Femur (tissue), 1 donor: ENCODE results near the gene ERCC1.
A peak's percentile ranks its signal among the peaks of the same experiment; 100 is the strongest.
"Not testable (repeated sequence)": the region's sequence is repeated elsewhere in the genome, so short reads cannot be mapped to it uniquely, and the experiment has no call there.

Experiments
- DNase-seq: peaks from one replicate; pipeline ENCODE4 v3.0.0-alpha.2; 2017

ERCC1 gene

DNA sequence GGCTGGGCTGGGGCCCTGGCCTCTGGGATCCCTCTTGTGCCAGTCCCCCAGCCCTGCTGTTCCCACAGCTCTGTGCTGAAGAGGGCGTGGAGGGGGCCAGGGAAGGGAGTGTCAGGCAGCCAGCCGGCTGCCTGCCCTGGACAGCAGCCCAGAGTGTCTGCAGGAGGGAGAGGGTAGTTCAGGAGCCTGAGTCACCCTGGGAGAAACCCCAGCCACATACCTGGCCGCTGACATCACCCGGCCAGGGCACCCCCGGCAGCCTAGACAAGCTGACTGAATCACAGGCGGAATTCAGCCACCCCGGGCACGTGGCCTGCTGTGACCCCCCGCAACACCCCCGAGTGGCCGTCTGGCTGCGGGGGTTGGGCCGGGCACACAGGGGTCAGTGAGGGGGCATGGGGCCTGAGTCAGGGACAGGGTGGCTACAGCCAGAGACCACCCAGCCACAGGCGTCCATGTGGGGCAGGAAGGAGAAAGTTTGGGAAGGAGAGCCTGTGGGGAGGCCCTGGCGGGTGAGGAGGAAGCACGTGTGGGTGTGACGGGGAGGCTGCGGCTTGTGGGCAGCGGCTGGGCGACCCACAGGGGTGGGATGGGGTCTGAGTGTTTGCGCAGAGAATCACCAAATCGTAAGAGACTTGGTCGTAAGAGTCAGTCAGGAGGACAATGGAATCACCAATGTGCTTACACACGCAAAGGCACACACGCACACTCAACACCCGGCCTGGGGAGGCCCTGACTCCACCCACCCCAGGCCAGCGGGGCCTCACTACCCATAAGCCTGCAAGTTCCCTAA, 32.2 kb upstream of the ERCC1 start:
- peak; percentile 95 for DNase-seq

DNA sequence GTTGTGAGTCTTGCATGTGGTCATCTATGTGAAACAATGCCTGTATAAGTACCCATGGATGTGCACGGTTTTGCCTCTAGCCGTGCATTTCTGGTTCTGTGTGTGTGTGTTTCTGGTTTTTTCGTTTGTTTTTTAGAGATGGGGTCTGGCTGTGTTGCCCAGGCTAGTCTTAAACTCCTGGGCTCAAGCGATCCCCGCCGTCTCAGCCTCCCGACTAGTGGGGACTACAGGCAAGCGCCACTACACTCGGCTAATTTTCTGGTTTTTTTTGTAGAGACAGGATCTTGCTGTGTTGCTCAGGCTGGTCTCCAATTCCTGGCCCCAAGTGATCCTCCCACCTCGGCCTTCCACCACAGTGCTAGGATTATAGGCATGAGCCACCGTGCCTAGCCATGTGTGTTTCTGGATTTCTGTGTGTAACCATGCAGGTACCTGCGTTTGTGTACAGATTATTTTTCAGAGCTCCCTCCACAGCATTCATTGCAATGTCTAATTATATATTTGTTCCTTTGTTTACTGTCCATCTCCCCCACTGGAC, 28.2 kb upstream of the ERCC1 start:
- no peak for DNase-seq

DNA sequence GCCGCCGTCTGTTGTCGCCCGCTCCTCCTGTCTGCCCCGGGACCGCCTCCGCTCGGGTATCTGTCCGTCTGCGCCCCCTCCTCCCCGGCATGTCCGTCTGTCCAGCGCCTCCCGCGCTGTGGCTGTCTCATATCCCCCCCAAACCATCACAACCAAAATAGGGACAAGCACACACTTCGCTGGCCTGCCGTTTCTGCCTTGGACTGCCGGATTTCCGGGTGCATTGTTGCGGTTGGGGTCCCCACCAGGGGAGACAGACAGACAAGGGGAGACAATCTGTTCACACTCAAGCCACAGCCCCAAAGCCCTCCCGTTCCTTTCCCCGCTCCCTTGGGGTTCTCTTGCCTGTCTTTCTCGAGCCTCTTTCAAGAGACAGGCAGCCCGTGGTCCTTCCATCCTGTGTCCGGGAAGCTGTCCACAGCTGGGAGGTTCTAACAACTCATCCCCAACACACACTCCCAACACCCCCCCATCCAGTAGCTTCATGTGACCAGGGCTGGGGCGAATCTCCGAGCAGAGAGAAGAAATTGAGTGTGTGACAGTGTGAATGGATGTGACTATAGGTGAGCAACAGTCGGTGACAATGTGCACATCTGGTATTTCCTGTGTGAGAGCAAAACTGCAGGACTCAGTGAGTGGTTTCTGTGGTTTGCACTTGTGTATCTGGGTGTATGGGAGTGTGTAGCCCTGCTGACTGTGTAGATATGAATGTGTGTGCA, 27.6 kb upstream of the ERCC1 start:
- DNase-seq = peak; percentile 82

DNA sequence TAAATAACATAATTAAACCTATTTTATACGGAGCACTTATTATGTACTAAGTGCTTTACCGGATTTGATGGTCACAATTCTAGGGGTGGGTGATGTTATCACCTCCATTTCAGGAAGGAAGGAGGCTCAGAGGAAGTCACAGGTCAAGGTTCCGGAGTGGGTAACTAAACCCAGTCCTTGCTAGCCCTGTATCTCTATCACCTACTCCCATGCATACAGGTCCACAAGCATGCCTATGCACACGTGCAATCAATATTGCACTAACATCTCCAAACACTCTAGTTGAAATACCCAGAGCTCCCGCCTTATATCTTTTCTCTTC, 26.3 kb upstream of the ERCC1 start:
- DNase-seq = no peak

DNA sequence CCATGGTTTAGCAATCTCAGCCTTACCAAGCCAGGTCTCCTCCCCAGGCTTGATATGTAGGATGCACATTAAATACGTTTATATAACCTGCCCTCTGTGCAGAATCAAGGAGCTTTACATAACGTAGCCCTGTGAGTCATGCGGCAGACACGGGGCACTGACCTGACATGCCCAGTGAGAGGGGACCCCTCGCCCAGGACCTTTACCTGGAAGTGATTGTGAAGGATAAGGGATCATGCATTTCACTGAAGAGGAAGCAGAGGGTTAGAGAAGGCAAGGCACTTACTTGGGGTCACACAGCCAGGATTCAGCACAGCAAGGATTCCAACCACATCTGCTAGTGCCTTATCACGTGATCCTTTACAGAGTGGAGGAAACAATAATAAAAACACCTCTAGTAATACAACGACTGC, 25.2 kb upstream of the ERCC1 start:
- DNase-seq = no peak

DNA sequence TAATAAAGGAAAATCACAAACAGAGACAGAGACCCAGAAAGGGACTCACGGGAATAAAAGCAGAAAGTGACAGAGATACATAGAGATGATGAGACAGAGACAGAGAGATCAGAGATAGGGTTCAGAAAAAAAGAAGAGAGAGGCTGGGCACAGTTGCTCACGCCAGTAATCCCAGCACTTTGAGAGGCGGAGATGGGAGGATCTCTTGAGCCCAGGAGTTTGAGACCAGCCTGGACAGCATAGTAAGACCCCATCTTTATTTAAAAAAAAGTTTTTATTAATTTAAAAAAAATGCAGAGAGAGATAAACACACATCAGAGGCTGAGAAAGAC, 24.7 kb upstream of the ERCC1 start:
- DNase-seq = no peak

DNA sequence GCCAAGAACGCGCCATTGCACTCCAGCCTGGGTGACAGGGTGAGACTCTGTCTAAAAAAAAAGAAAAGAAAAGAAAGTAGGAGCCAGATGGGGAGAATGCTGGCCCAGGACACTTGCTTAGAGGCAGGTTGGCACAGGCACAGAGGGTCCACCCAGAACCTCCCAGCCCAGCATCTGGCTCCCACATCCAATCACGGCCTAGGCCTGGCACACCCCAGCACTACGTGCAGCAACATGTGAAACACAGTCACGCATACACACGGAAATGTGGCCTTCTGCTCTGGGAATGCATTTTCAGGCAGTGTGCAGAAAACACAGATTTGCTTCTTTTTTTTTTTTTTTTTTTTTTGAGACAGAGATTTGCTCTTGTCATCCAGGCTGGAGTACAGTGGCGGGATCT, 23.2 kb upstream of the ERCC1 start:
- peak; percentile 65 for DNase-seq

DNA sequence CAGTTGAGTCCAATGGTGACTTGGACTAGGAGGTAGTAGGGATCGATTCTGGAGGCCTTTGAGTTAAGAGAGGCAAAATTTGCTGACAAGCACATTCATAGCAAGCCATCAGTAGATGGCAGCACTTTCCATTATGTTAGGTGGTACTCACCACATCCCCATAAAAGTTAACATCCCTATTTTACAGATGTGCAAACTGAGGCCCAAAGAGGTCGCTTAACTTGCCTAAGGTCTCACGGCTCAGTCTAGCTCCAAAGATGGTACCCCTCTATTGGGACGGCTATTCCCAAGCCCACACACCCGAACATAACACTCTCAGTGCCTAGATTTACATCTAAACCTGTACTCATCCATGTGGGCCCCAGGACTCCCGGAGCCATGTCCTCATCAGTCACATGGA, 22.6 kb upstream of the ERCC1 start:
- DNase-seq = no peak

DNA sequence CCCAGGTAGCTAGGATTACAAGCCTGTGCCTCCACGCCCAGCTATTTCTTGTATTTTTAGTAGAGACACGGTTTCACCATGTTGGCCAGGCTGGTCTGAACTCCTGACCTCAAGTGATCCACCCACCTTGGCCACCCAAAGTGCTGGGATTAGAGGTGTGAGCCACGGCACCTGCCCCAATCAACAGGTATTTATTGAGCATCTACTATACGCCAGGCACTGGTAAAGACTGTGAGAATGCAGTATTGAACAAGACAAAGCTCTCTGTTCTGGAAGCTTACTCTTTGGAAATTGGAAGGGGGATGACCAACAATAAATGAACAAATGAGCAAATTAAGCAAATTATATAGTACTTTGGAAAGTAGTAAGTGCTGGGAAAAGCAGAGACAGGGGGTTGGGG, 21.4 kb upstream of the ERCC1 start:
- no peak for DNase-seq

DNA sequence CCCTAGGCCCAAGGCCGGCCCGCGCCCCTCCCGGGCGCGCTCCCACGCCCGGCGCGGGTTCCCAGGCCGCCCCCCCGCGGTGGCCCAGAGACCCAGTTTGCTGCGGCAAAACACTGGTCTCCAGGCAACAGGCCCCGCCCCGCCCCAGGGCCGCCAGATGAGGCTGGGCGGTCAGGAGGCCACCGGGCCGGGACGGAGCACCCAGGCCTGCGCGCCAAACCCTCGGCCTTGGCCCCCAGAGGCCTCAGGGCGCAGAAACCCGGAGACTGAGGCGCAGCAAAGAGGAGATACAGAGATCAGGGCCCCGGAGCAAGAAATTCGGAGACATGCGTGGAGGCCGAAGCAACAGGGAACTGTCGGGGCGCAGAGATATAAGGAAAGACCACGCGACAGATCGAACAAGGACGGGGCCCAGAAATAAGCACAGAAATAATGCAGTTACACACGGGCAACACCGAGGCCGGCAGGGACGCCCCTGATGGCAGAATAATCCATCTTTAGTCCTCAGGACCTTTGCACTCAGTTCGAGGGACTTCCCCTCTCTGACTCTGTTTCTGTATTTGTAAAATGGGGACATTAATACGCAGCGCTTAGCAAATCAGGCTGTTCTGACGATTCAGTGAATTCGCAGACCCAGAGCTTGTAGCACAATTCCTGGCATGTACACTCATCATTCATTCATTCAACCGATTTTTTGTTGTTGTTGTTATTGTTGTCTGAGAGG, 20.8 kb upstream of the ERCC1 start:
- DNase-seq = peak; percentile 96

DNA sequence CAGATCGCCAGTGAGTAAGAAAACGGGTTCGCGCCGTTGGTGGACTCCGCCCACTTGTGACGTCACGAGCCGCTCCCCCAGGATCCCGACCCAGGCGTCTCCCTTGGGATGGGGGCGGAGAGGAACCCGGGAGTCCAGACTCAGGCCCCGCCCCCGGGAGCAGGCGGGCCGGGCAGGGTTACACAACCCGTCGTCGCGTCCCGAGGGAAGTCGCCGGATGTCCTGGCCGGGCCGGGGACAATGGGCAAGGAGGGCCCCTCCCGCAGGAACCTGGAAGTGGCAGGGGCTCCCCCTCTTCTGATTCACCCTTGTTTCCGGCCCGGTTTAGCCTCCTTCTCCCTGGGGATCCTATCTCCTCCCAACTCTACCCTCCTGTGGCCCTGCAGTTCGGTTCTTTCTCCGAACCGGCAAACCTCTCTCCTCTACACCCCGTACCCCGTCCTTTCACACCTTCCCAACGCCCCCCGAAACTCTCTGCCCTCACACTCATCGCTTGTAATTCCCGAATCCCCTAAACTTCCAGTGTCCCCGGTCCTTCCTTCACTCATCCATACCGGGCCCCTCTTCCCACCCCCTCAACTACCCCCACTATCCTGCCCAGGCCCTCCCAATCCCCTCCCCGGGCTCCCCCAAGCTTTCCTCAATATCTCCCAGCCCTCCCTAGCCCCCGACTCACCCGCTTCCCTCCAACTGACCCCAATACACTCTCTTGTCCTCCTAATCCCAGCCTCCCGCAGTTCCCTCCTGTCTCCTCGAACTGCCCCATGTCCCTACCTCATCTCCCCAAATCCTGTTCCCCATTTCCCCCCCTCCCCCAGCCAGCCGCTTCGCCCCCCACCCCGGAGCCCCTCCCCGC, 20.0 kb upstream of the ERCC1 start:
- peak; percentile 93 for DNase-seq

DNA sequence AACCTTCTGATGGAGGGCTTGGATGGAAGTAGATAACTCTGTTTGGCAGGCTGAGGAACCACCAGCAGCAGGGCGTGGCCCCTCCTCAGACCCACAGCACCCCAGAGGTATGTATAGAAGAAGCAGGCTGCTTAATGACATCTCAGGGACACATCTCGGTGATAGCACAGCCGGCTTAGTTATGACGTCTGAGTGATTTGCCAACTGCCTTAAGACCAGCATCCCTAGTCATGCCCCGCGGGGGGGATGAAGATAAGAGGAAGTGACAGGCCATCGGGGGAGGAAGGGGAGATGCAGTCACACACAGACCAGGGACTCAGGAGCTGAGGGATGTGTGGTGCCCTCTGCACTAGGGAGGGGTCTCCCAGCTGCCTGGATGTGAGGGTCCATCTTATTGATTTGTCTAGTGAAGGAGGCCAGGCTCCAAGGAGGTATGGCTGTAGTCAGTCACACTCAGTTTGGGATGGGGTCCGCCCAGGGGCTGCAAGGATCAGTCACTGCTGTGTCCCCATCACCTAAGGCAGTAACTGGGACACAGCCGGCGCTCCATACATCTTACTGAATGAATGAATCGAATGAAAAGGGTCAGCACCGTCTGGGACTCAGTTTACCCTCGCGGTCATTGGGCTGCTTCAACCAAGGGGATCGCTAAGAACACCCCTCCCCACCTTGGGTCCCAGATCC, 19.2 kb upstream of the ERCC1 start:
- peak; percentile 70 for DNase-seq

DNA sequence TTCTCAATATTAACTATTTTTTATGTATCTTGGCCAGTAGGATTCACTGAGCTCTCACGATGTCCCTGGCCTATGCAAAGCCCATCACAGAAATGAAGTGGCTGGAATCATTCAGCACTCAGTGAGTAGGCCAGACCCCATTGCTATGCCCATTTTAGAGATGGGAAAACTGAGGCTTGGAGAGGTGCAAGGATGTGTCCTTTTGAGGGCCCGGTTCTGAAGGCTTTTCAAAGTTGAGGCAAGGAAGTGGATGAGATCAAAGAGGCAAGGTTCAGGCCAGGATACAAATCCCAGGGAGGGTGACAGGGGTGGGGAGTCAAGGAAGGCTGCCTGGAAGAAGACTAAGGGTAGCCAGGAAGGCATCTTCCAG, 18.7 kb upstream of the ERCC1 start:
- DNase-seq = no peak

DNA sequence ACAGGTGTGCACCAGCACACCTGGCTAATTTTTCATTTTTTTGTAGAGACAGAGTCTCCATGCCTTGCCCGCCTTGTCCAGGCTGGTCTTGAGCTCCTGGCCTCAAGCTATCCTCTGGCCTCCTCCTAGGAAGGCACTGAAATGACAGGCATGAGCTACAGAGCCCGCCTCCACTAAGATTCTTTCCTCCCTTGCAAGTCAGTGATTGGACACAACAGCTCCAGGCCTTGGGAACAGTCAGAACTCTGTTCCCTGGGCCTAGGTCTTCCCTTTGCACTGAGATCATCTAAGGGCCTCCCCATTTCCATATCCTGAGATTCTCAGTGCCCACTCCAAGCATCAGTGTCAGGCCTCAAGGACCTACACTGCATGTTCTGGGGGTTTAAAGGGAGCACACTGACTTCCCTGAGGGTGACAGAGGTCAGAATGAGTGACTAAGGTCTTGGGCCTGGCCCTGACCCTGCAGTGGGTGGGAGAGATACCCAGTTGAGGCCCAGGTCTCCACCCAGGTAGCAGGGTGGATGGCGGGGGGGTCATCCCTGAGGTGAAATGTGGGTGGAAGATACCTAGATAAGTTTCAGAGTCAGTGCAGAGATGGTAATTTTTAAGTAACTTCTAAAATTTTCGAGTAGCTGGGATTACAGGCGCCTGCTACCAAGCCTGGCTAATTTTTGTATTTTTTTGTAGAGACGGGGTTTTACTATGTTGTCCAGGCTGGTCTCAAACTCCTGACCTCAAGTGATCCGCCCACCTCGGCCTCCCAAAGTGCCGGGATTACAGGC, 17.3 kb upstream of the ERCC1 start:
- DNase-seq = no peak

DNA sequence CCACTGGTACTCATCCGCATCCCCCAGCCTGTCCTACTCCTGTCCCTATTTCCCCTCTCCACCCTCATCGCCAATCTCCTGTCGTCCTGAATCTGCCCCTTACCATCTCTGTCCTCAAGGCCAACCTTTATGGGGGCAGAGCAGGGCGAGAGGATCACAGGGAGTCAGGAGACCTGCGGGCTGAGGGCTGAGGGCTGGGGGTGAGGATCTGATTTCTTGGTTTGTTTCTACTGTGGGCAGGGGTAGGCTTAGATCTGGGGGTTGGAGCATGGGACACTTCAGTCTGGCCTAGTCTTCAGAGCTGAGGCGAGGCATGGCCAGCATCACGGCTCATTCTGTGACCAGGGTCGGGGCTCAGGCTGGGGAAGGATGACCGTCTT, 16.5 kb upstream of the ERCC1 start:
- DNase-seq = no peak

DNA sequence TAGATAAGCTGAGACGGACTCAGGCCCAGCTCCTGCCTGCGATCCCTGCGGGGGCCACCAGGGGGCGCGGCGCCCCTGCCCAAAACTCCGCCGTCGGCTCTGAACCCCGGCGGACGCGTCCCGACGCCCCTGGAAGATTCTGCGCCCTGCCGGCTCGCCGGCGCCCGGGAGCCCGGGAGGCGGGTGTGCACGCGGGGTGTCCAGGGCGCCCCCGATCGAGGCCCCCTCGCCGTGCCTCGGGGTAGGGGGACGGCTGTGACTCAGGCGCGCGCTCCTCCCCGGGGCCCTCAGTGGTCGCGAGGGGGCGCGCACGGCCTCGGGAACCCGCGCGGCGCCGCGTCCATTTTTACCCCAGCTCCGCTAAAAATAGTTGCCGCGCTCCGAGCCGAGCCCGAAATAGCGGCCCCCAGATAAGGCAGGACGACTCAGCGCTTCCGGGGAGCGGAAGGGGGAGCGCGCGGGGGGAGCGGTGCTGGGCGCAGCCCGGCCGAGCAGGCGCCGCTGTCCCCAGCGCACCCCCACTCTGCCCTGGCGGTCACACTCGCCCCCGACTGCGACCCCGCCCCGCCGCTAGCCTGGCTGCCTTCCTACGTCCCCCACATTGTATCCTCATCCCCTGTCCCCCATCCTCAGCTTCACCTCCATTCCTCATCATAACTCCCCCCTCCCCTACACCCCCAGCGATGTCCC, 16.0 kb upstream of the ERCC1 start:
- DNase-seq = peak; percentile 89

DNA sequence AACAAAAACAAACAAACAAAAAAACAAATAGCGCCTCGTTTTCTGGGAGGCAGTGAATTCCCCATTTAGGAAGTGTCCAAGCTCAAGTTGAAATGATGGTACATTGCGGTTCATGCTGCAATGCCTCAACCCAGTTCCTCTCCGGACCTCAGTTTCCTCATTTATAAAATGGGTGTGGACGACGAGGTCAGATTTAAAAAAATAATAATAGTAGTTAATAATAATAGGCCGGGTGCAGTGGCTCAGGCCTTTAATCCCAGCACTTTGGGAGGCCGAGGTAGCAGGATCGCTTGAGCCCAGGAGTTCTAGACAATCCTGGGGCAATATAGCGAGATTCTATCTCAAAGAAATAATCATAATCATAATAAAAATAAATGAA, 15.5 kb upstream of the ERCC1 start:
- DNase-seq = no peak

DNA sequence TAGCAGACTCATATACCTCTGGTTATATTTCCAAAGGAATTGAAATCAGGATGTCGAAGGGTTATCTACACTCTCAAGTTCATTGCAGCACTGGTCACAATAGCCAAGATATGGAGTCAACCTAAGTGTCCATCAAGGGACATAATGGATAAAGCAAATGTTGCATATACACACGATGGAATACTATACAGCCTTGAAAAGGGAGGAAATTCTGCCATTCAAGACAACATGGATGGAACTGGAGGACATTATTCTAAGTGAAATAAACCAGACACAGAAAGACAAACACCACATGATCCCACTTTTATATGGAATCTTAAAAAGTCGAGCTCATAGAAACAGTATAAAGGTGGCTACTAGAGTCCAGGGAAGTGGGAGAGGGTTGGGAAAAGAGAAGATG, 13.6 kb upstream of the ERCC1 start:
- no peak for DNase-seq

DNA sequence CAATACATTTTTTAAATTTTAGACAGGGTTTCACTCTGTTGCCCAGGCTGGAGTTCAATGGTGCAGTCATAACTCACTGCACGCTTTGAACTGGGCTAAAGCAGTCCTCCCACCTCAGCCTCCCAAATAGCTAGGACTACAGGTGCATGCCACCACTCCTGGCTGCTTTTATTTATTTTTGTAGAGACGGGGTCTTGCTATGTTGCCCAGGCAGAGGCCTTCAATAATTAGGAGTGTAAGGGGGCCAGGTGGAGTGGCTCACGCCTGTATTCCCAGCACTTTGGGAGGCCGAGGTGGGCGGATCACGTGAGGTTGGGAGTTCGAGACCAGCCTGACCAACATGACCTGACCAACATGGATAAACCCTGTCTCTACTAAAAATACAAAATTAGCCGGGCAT, 8.8 kb upstream of the ERCC1 start:
- DNase-seq = not testable (repeated sequence)

DNA sequence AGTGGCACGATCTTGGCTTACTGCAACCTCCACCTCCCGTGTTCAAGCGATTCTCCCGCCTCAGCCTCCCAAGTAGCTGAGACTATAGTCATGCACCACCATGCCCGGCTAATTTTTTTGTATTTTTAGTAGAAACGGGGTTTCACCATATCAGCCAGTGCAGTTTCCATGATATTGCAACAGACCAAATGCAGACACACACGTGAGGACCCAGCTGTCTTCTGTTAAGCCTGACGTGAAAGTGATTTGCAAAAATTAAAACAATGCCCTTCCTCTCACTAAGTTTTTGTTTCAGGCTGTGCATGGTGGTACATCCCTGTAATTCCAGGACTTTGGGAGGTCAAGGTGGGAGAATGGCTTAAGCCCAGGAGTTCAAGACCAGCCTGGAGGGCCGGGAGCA, 7.3 kb upstream of the ERCC1 start:
- not testable (repeated sequence) for DNase-seq

DNA sequence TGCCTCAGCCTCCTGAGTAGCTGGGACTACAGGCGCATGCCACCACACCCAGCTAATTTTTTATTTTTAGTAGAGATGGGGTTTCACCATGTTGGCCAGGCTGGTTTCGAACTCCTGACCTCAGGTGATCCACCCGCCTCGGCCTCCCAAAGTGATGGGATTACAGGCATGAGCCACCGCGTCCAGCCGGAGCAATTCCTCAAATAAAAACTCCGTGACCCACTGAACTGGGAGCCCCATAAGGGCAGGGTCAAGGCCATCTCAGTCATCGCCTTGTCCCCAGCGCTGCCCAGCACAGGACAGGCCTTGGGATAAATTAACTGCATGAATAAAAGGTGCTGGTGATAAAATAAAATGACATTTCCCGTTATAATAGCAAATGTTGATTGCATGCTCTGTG, 6.2 kb upstream of the ERCC1 start:
- DNase-seq = not testable (repeated sequence)
